NB4 (cell line): ENCODE results near the gene ABCD1.
"Not testable (repeated sequence)": the region's sequence is repeated elsewhere in the genome, so short reads cannot be mapped to it uniquely, and the experiment has no call there.

ENCODE experiments used
- DNase-seq: peaks from one replicate; pipeline ENCODE4 v3.0.0; 2010; ENCODE audit warnings: low read depth
- H3K4me3 ChIP-seq: one replicate; pipeline ENCODE4 v1.5.1; 2011; ENCODE audit warnings: mild to moderate bottlenecking, low read depth, low read length, moderate library complexity
- MYC ChIP-seq: IDR thresholded peaks from 2 replicates; pipeline ENCODE4 v1.6.1; 2011; ENCODE audit warnings: low read depth, low read length
- POLR2A ChIP-seq: IDR thresholded peaks from 2 replicates; pipeline ENCODE4 v1.6.1; 2011; ENCODE audit warnings: mild to moderate bottlenecking; ENCODE audit not compliant: insufficient read length; ENCODE audit errors: extremely low read depth
- TF ChIP-seq, protein P1 (sequence below): IDR thresholded peaks from 2 replicates; pipeline ENCODE4 v1.6.1; 2011; ENCODE audit warnings: low read depth, low read length
- TF ChIP-seq, protein P2 (sequence below): IDR thresholded peaks from one replicate; pipeline ENCODE4 v1.5.1; 2012; ENCODE audit warnings: low read depth, low read length

ABCD1 gene

DNA sequence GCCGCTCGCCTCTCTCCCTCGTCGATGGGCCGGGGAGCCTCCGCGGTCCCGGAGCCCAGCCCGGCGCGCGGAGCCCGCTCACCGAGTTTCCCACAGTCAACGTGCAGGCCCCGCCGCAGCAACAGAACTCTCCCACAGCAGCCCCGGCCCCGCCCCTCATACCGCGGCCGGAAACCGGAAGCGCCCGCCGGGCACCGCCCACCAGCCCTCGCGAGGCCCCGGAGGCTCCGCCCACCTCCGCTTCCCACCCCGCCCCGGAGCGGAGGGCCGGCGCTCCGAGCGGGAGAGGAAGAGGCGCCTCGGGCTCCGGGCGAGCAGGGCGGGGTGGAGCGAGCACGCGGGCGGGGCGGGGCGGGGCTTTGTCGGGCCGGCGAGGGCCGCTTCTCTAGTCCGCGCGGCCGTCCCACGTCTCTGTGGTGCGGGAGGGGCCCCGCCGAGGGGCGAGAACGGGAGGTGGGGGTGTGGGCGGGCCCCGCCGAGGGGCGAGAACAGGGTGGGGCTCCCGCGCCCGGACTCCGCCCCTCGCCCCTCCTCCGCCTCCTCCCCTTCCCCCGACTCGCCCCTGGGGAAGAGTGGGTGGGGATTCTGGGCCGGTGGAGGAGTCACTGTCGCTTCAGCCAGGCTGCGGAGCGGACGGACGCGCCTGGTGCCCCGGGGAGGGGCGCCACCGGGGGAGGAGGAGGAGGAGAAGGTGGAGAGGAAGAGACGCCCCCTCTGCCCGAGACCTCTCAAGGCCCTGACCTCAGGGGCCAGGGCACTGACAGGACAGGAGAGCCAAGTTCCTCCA is at the start of gene ABCD1, which contains the start of gene BCAP31:
TSS of gene ABCD1 (plus strand) at position 605 of the 787 bp plus-strand sequence. CDS start 411 bp downstream, outside the sequence.
TSS of gene BCAP31 (minus strand) at position 136 of the 787 bp plus-strand sequence. CDS start 1,143 bp downstream, outside the sequence.
- peak; percentile 91 for DNase-seq
- H3K4me3 ChIP-seq = peak within 1 kb of the TSS; percentile 92
- peak; percentile 21; the same call in 1 of the 2 replicates for TF ChIP-seq MYC
- TF ChIP-seq, protein P1, sequence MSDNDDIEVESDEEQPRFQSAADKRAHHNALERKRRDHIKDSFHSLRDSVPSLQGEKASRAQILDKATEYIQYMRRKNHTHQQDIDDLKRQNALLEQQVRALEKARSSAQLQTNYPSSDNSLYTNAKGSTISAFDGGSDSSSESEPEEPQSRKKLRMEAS = 0 out of 2 replicates have a peak, but pooled peaks have one; percentile 5
- TF ChIP-seq, protein P2, sequence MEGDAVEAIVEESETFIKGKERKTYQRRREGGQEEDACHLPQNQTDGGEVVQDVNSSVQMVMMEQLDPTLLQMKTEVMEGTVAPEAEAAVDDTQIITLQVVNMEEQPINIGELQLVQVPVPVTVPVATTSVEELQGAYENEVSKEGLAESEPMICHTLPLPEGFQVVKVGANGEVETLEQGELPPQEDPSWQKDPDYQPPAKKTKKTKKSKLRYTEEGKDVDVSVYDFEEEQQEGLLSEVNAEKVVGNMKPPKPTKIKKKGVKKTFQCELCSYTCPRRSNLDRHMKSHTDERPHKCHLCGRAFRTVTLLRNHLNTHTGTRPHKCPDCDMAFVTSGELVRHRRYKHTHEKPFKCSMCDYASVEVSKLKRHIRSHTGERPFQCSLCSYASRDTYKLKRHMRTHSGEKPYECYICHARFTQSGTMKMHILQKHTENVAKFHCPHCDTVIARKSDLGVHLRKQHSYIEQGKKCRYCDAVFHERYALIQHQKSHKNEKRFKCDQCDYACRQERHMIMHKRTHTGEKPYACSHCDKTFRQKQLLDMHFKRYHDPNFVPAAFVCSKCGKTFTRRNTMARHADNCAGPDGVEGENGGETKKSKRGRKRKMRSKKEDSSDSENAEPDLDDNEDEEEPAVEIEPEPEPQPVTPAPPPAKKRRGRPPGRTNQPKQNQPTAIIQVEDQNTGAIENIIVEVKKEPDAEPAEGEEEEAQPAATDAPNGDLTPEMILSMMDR = no peak
- peak; percentile 45 for TF ChIP-seq POLR2A

DNA sequence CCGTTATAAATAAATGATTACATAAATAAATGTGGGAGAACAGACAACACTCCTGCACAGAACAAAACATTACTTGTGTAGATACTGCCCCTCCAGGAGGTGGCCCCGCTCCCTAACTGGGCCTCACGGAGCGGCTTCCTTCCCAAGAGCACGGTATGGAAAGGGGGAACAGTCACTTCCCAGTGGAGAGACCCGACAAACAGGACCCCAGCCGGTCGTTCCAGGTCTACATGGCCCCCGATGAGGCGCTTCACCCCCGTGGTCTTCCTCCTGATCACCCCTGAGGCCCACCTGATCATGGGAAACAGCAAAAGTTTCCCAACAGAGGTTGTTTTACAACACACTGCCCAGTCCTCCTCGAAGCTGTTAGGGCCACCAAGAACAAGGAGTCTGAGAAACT is 43.5 kb upstream of the ABCD1 start:
- no peak for DNase-seq
- TF ChIP-seq MYC = no peak
- TF ChIP-seq POLR2A = no peak
- TF ChIP-seq, protein P2 = no peak
- TF ChIP-seq, protein P1 = no peak
- H3K4me3 ChIP-seq = no peak overlapping the region

DNA sequence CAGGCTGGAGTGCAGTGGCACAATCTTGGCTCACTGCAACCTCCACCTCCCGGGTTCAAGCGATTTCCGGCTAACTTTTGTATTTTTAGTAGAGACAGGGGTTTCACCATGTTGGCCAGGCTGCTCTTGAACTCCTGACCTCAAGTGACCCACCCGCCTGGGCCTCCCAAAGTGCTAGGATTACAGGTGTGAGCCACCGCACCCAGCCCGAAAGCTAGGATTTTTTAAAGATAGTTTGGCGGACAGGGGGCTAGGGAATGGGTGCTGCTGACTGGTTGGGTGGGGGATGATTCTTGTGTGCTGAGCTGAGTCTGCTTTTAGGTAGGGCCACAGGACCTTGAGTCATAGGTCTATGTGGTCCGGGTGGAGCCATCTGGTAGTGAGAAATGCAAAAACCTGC is 41.2 kb upstream of the ABCD1 start:
- DNase-seq, H3K4me3 ChIP-seq: not testable (repeated sequence)

DNA sequence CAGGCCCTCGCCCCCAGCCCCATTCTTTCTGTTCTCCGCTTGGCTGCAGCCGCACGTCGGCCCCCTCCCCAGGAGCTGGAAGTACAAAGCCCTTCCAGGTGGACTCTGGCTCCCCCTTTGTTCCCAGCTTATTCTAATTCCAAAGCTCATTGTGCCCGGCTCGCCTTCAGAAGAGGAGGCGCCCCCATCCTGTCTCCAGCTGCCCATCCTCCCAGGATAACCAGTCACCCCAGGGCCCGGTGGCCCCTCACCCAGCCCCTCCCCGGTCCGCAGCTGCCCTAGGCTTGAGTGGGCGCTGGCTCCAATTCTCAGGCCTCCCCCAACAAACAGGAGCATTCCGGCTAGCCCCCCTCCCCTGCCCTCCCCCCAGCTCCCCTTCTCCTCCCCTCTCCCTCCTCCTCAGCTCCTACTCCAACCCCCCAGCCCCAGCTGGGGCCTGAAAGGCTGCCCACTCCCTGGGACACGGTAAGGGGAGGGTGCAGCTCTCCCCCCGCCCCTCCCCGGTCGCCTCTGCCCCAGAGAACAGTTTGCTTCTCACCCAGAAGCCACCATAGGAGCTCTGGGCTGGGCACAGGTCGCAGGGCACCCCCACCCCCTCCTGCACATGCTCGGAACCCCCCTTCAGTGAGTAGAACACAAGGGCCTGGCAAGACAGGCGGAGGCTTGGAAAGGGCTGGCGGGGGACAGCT is 40.0 kb upstream of the ABCD1 start:
- no peak for TF ChIP-seq POLR2A
- TF ChIP-seq, protein P2 = no peak
- TF ChIP-seq MYC = no peak
- TF ChIP-seq, protein P1 = no peak
- no peak overlapping the region for H3K4me3 ChIP-seq
- no peak for DNase-seq

DNA sequence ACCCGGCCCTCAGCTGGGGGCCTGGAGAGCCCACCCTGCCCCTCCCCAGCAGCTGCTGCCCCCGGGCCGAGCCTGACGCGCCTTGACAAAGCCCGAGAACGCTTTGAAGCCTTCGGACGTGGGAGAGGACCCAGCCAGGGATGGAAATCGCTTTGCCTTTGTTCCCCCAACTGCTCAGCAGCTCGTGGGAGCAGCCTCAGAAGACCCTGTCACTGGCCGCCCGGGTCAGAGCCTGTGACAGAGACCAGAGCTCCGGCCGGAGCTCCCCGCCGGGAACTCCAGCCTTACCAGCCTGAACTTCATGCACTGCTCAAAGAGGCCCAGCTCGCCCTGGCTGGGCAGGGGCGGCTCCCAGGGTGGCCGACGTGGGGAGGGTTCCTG is 39.5 kb upstream of the ABCD1 start:
- TF ChIP-seq, protein P1 = no peak
- TF ChIP-seq MYC (no peak), POLR2A (no peak)
- TF ChIP-seq, protein P2 = no peak
- no peak for DNase-seq
- H3K4me3 ChIP-seq = no peak overlapping the region
